Kidney (tissue), 14 donors: ENCODE measurements around the gene MIA. TPM values are rescaled to one million over a fixed set of nuclear protein-coding genes. Genes with fewer than 3 reads are reported as not detected.
A peak's percentile ranks its signal among the peaks of the same experiment; 100 is the strongest.

Experiments used
- DNase-seq, 5 donors: peaks; one replicate each; pipeline ENCODE4 v3.0.0-alpha.2; 2013 to 2020
- FAIRE-seq: peaks from 2 replicates; lab custom pipeline; 2012; peaks lifted over from hg19 to GRCh38; lab: Jason Lieb, UNC
- H3K27ac ChIP-seq, 2 donors: one replicate each; pipeline ENCODE4 v1.7.0; 2013; ENCODE audit warnings: low read depth in 2 of 2, low read length in 2 of 2, inconsistent platforms in 1 of 2
- H3K27me3 ChIP-seq: one replicate; pipeline ENCODE4 v1.7.1; 2013; ENCODE audit warnings: low read length, inconsistent platforms; ENCODE audit not compliant: control insufficient read depth, insufficient read depth
- H3K36me3 ChIP-seq, 3 donors: one replicate each; pipeline versions ENCODE4 v1.7.0 to v1.7.1; 2013; ENCODE audit warnings: low read length in 3 of 3, control low read depth in 1 of 3, inconsistent platforms in 1 of 3; ENCODE audit not compliant: insufficient read depth in 3 of 3, control insufficient read depth in 2 of 3
- H3K4me1 ChIP-seq, 3 donors: one replicate each; pipeline versions ENCODE4 v1.7.0 to v1.7.1; 2013; ENCODE audit warnings: low read length in 3 of 3, inconsistent platforms in 1 of 3, low read depth in 1 of 3; ENCODE audit not compliant: control insufficient read depth in 2 of 3, insufficient read depth in 2 of 3
- H3K4me3 ChIP-seq, 3 donors: one replicate each; pipeline versions ENCODE4 v1.7.0 to v1.8.1; 2013; ENCODE audit warnings: low read length in 3 of 3, control low read depth in 1 of 3, inconsistent platforms in 1 of 3
- H3K9ac ChIP-seq, 3 donors: one replicate each; pipeline versions ENCODE4 v1.7.0 to v1.7.1; 2013; ENCODE audit warnings: low read length in 3 of 3, control low read depth in 1 of 3, inconsistent platforms in 1 of 3
- H3K9me3 ChIP-seq, 3 donors: one replicate each; pipeline versions ENCODE4 v1.7.0 to v1.7.1; 2013; ENCODE audit warnings: low read length in 3 of 3, control low read depth in 1 of 3, inconsistent platforms in 1 of 3; ENCODE audit not compliant: control insufficient read depth in 2 of 3, insufficient read depth in 1 of 3
- intact Hi-C: fragments of 100-400 bp; cut with DNase I; formaldehyde crosslinking; loops from one replicate; pipeline ENCODE4 v1.11.1; 2022
- polyA plus RNA-seq: library from polyadenylated mRNA; stranded (reverse); fragments of 350-450 nt; fragmentation: Illumina TruSeq; extraction: RNeasy Lipid Tissue Mini Kit (QIAGEN cat#74804); gene quantifications from one replicate; pipeline ENCODE4 v1.2.3, GENCODE V29; 2014; ENCODE audit warnings: low read depth, low replicate concordance; ENCODE audit not compliant: insufficient read depth
- total RNA-seq: library from RNA; stranded (reverse); fragmentation: NEBNext Ultra II Directional; extraction: Animal tissue kit (Norgen Biotek cat#: 25700); gene quantifications from one replicate; pipeline ENCODE4 v1.2.1, GENCODE V29; 2021
- TF ChIP-seq, protein P1 (sequence below): IDR thresholded peaks from 3 replicates; pipeline ENCODE4 v1.5.1; 2012; ENCODE audit warnings: mild to moderate bottlenecking, moderate library complexity, borderline replicate concordance; ENCODE audit not compliant: insufficient read depth; ENCODE audit errors: extremely low read depth
- donor health status: control.
- donor health status: control.
- donor health status: control.
- donor health status: control.
- donor health status: control.
- donor health status: DM: yes; HTN: yes; CAD: no.
- donor health status: Normal renal cell carcinoma (clear cell type).

MIA gene
- total and polyA plus RNA-seq, 2 donors from 2014 or later, result 6.5 TPM; not detected in 1

DNA sequence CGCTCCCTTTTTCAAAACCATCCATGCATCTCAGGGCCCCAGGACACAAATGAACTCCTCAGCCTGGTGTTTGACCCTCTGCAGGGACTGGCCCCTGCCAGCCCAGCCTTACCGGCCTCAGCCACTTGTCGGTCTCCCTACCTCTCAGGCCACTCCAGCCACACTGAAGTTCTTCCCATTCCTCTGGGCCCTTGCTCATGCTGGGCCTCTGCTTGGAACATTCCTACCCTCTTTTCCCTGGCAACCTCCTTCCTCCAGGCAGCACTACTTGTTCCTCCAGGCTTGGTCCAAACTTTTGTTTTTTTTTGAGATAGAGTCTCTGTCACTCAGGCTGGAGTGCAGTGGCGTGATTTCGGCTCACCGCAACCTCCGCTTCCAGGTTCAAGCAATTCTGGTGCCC lies 16.0 kb downstream of the MIA start:
- TF ChIP-seq, protein P1, sequence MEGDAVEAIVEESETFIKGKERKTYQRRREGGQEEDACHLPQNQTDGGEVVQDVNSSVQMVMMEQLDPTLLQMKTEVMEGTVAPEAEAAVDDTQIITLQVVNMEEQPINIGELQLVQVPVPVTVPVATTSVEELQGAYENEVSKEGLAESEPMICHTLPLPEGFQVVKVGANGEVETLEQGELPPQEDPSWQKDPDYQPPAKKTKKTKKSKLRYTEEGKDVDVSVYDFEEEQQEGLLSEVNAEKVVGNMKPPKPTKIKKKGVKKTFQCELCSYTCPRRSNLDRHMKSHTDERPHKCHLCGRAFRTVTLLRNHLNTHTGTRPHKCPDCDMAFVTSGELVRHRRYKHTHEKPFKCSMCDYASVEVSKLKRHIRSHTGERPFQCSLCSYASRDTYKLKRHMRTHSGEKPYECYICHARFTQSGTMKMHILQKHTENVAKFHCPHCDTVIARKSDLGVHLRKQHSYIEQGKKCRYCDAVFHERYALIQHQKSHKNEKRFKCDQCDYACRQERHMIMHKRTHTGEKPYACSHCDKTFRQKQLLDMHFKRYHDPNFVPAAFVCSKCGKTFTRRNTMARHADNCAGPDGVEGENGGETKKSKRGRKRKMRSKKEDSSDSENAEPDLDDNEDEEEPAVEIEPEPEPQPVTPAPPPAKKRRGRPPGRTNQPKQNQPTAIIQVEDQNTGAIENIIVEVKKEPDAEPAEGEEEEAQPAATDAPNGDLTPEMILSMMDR, result no peak
- intact Hi-C loops, result no loop called here
- peaks cover 0 to 4% (median 3%) of the 10 kb centered on the region in 3 donors for H3K4me1 ChIP-seq
- FAIRE-seq, result no peak
- H3K4me3 ChIP-seq, result no peak overlapping the region
- H3K27me3 ChIP-seq, result no peaks in the 10 kb centered on the region
- no peak overlapping the region for H3K9ac ChIP-seq
- DNase-seq, result no peak
- H3K36me3 ChIP-seq, result no peaks in the 10 kb centered on the region
- H3K9me3 ChIP-seq, result no peaks in the 10 kb centered on the region
- no peak overlapping the region for H3K27ac ChIP-seq

DNA sequence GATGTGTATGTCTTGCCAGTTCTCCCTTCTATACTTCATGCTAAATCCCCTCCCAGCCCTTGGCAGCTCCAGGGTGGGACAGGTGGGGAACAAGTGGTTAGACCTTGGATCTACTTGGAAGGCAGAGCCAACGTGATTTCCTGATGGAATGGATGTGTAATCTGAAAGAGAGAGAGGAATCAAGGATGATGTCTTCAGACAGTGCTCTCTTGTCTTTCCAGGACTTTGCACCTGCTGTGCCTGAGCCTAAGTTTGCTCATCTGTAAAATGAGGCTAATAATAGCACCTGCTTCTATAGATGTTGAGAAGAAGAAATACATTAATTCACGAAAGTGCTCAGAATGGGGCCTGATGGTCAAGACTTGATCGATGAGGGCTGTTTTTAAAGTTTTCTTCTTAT lies 16.7 kb downstream of the MIA start:
- FAIRE-seq, result no peak
- Histone ChIP-seq H3K36me3 (no peaks in the 10 kb centered on the region), H3K27me3 (no peaks in the 10 kb centered on the region), H3K4me3 (no peak overlapping the region), H3K9me3 (no peaks in the 10 kb centered on the region), H3K4me1 (peaks cover 0 to 4% (median 3%) of the 10 kb centered on the region in 3 donors), H3K27ac (no peak overlapping the region), H3K9ac (no peak overlapping the region)
- TF ChIP-seq, protein P1, result no peak
- intact Hi-C loops, result no loop called here
- DNase-seq, result no peak

DNA sequence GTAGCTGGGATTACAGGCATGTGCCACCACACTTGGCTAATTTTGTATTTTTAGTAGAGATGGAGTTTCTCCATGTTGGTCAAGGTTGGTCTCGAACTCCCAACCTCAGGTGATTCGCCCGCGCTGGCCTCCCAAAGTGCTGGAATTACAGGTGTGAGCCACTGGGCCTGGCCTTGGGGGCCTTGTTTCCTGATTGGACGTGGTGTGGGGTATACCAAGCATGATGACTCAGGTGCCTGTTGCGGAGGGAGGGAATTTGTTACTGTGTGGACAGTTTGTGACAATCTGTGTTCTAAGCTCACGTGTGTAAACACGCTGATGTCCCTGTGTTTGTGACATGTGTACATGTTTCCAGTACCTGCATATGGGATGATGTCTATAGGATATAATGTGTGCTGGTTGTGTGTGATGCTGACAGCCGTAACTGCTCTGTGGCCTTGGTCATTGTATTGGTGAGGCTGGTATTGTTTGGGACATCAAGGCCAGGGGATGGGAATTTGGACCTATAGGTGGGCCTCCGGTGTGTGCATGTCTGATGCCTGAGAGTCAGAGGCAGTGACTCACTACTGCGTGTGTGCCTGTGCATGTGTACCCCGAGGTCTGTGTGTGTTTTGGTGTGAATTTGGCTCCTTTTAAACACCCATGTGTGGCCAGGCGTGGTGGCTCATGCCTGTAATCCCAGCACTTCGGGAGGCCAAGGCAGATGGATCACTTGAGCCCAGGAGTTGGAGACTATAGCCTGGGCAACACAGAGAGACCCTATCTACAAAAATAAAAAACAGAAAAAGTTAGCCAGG lies 22.0 kb downstream of the MIA start:
- Histone ChIP-seq H3K9me3 (no peaks in the 10 kb centered on the region), H3K36me3 (peaks cover 0 to 4% (median 0%) of the 10 kb centered on the region in 3 donors), H3K4me1 (peaks cover 0 to 30% (median 9%) of the 10 kb centered on the region in 3 donors), H3K27ac (peak overlapping the region; percentile 81 to 90), H3K27me3 (no peaks in the 10 kb centered on the region), H3K4me3 (peak overlapping the region in 1 of 3 donors; percentile 70), H3K9ac (no peak overlapping the region)
- FAIRE-seq (no peak), DNase-seq (peak in 2 of 5 donors; percentile 52 to 71)
- TF ChIP-seq, protein P1, result no peak
- intact Hi-C loops, result no loop called here
